Left forelimb (tissue), 1 donor: ENCODE data around the gene H6PD.

Experiments
- DNase-seq: peaks from one replicate; pipeline ENCODE4 v3.0.0-alpha.2; 2018; ENCODE audit warnings: low spot score

H6PD gene

GRCh38 chr1:9278585-9279153, 44.1 kb downstream of the H6PD start:
- no peak for DNase-seq

- DNase-seq, result no peak
These were observed 44.7 kb downstream of the H6PD start for GRCh38 chr1:9279172-9279840.

- no peak for DNase-seq
These were observed 45.7 kb downstream of the H6PD start for GRCh38 chr1:9280015-9280860.

DNA sequence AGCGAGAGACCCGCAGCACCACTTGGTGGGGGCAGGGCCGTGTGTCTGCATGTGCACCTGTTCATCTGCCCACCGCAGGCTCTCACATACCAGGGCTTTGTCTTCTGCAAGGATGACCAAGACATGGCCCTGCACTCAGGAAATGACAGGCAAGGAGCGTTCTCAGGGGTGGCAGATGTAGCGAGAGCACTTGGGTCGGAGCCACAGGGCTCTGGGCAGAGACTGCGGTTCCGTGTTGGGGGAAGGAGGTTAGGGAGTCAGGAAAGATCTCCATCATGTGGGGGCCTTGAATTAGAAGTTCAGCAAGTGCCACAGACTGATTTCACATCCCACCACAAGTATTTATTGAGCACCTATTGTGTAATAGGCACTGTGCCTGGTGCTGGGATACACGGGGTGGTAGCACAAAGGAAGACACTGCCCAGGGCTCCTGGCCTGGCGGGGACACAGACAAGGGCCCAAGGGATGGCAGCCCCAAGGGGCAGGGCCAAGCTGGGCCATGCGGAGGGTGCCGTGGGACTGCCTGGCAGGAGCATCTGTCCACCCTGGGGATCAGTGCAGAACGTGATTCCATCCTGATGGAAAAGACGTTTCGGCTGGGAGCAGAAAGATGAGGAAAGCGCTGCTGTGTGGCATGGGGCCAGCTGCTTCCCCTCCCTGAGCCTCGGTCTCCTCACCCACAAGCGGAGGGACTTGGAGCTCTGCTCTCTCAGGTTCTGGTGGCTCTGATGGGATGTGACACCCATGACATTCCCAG, 46.7 kb downstream of the H6PD start:
- DNase-seq, result no peak

- no peak for DNase-seq
These were observed 47.5 kb downstream of the H6PD start for GRCh38 chr1:9281908-9282695.

DNA sequence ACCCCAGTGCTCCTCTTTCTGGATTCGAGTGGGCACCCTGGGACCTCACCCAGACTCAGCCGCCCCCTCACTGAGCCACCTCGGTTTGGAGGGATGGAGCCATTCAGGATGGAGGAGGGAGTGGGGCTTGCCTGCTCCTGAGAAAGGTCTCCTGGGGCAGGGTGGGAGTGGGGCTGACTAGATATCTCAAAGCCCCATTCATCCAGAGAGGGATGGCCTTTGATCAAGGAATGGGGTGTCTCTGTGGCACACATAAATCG, 48.1 kb downstream of the H6PD start:
- no peak for DNase-seq

GRCh38 chr1:9284061-9284460, 49.5 kb downstream of the H6PD start:
- no peak for DNase-seq

- no peak for DNase-seq
These were observed 52.0 kb downstream of the H6PD start for GRCh38 chr1:9286556-9286955.

DNA sequence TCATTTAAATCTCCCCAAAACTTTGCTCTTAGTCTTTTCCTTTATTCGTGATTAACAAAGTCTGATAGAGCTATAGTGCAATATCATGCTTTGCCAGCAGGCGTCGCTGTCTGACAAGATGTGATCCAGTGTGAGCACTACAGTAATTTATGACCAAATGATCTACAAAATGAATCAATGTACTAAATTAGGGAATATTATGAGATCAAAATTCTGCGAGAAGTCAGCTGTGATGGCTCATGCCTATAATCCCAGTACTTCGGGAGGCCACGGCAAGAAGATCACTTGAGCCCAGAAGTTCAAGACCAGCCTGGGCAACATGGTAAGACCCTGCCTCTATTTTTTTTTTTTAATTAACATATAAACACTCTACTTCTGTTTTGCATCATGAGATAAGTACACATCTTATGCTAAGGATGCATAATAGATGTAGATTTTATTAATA, 54.5 kb downstream of the H6PD start:
- no peak for DNase-seq

GRCh38 chr1:9289711-9290485, 55.3 kb downstream of the H6PD start:
- no peak for DNase-seq

GRCh38 chr1:9291914-9292360, 57.4 kb downstream of the H6PD start:
- no peak for DNase-seq

DNA sequence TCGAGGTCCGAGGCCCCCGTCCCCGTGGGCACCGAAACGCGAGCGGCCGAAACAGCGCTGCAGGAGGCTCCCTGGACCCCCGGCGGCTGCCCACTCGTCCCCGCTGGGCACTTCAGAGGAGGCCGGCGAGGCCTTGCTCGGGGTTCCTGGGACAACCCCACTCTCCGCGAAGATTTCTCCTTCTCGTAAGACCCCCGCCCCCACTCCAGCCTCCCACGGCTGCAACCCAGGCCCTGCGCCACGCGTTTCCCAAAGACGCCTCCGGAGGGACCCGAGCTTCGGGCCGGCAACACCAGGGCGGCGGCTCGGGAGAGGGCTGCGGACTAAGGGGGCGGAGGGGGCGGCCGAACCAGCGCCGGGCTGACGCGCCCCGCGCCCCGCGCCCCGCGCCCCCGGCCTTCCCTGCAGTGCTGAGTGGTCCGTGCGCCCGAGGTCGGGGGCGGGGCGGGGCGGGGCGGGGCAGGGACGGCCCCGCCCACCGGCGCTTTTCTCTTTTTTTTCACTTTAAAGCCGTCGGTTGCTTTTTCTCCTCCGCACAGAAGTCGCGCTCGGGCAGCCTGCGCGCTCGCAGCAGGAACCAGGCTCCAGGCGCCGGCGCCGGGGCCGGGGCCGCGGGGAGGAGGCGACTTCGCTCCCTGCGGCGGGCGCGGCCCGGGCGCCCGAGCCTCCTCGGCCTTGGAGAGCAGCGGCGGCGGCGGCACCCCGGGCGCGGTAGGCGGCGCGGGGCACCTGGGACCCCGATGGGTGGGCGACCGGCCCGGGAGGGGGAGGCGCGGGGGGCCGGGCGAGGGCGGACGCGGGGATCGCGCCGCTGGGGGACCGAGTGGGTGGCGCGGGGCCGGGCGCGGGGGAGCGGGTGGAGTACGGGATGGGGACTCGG, 58.0 kb downstream of the H6PD start, which contains the start of gene SPSB1:
Gene SPSB1 (plus strand): TSS at position 534 of the 880 bp plus-strand sequence. CDS start 62,998 bp downstream, outside the sequence.
- DNase-seq, result peak; percentile 91

GRCh38 chr1:9293241-9293532, 58.6 kb downstream of the H6PD start:
- no peak for DNase-seq

GRCh38 chr1:9293533-9294404, 59.2 kb downstream of the H6PD start:
- DNase-seq, result no peak

DNA sequence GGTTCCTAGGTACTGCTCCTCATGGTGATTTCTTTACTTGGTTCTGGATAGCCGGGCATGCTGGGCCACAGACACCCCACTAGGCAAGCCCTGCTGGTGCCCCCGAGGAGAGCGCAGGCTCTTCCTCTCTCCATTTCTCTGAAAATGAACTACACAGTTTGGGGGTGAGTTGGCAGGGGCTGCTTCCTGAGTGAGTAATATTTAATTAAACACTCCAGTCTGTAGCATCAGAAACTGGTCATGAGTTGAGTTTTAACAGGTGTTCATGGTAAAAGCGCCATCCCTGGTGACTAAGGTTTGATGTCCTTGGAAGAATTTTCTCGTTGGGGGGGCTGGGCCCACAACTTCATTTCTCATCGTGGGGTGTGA, 59.8 kb downstream of the H6PD start:
- DNase-seq, result no peak

DNA sequence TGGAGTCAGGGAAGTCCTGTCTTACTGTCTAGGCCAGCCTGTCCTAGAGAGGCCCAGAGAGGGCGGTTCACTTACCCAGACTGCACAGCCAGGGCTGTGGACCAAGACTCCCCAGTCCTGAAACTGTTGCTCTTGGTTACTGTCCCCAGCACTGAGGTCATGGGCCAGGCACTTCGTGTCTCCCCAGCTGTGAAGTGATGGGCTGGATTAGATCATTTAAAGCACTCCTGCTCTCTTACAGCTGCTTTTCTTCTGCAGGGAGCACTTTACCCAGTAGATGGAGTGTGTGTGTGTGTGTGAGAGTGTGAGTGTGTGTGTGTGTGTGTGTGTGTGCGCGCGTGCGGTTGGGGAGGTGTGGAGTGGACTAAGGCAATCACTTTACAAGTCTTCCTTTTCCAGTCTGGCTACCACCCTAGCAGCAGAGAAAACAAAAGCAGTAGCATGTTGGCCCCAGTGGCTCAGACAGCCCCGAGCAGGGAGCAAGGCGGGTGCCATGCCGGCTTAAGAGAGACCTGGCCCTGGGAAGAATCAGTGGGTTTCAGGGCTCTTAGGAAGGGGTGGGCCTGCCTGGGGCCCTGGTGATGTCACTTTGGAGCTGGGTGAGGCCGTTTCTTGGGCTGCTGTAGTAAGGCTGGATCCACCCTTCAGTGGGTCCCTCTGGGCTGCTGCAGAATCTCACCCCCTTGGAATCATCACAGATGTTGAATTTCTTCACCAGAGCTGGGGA, 60.5 kb downstream of the H6PD start:
- no peak for DNase-seq

DNA sequence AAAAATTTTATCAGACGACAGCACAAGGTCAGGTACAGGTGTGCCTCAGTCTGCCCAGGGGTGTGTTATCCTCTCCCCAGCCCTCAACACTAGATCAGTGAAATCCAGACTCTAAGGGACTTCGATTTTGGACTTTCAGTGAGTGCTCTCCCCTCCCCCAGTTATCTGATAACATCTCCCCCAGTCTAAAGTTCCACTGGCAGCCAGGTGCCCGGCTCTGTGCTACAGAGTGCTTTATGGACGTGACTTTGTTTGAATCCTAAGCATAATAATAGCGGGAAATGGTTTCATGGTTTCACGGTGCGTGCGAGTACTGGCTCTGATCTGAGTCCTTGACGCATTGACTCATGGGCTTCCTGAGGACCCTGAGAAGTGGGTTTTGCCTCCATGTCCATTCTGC, 61.3 kb downstream of the H6PD start:
- no peak for DNase-seq

GRCh38 chr1:9296850-9297249, 62.3 kb downstream of the H6PD start:
- no peak for DNase-seq
